ENCODE results near the gene MRPL37. TPM values are rescaled to one million over a fixed set of nuclear protein-coding genes. Genes with fewer than 3 reads are reported as not detected.

The MRPL37 gene
- total and polyA plus RNA-seq, 2 donors, result 29.5 to 62.0 TPM

GRCh38 chr1:54239631-54240031 lies 39.7 kb downstream of the MRPL37 start:
- no peaks in the 10 kb centered on the region for H3K27me3 ChIP-seq (ENCODE audit: control insufficient read depth in 2 of 2, insufficient read depth in 1 of 2, low read length in 1 of 2)
- no peak for DNase-seq (ENCODE audit: low read depth in 6 of 9, low spot score in 9 of 9)
- H3K9me3 ChIP-seq (ENCODE audit: control insufficient read depth in 2 of 2, insufficient read depth in 1 of 2, low read length in 1 of 2), result no peaks in the 10 kb centered on the region
- H3K27ac ChIP-seq (ENCODE audit: low read depth in 1 of 2, low read length in 1 of 2), result no peak overlapping the region
- no peaks in the 10 kb centered on the region for H3K4me1 ChIP-seq (ENCODE audit: control insufficient read depth in 2 of 2, insufficient read depth in 2 of 2, low read length in 2 of 2)
- no peak overlapping the region for H3K4me3 ChIP-seq (ENCODE audit: low read length in 2 of 2)
- H3K36me3 ChIP-seq (ENCODE audit: control insufficient read depth in 2 of 2, insufficient read depth in 2 of 2, low read length in 1 of 2), result peaks cover 74 to 89% of the 10 kb centered on the region in 2 donors
- 95% methylated on average over 10 of the region's 10 CpGs for whole genome bisulfite sequencing

GRCh38 chr1:54240741-54241335 lies 40.9 kb downstream of the MRPL37 start:
- Histone ChIP-seq H3K4me3 (ENCODE audit: low read length in 2 of 2) (no peak overlapping the region), H3K36me3 (ENCODE audit: control insufficient read depth in 2 of 2, insufficient read depth in 2 of 2, low read length in 1 of 2) (peaks cover 87 to 91% of the 10 kb centered on the region in 2 donors)

GRCh38 chr1:54241364-54241763 lies 41.4 kb downstream of the MRPL37 start:
- Histone ChIP-seq H3K36me3 (ENCODE audit: control insufficient read depth in 2 of 2, insufficient read depth in 2 of 2, low read length in 1 of 2) (peaks cover 89 to 91% of the 10 kb centered on the region in 2 donors), H3K27ac (ENCODE audit: low read depth in 1 of 2, low read length in 1 of 2) (no peak overlapping the region), H3K4me3 (ENCODE audit: low read length in 2 of 2) (no peak overlapping the region), H3K27me3 (ENCODE audit: control insufficient read depth in 2 of 2, insufficient read depth in 1 of 2, low read length in 1 of 2) (no peaks in the 10 kb centered on the region), H3K9me3 (ENCODE audit: control insufficient read depth in 2 of 2, insufficient read depth in 1 of 2, low read length in 1 of 2) (no peaks in the 10 kb centered on the region), H3K4me1 (ENCODE audit: control insufficient read depth in 2 of 2, insufficient read depth in 2 of 2, low read length in 2 of 2) (no peaks in the 10 kb centered on the region)
- DNase-seq (ENCODE audit: low read depth in 6 of 9, low spot score in 9 of 9), result no peak
- WGBS, result 96% methylated on average over 6 of the region's 6 CpGs

More at GRCh38 chr1:54240741-54241335, 40.9 kb downstream of the MRPL37 start:
- WGBS, result 98% methylated on average over 12 of the region's 12 CpGs
- Histone ChIP-seq H3K27me3 (ENCODE audit: control insufficient read depth in 2 of 2, insufficient read depth in 1 of 2, low read length in 1 of 2) (no peaks in the 10 kb centered on the region), H3K9me3 (ENCODE audit: control insufficient read depth in 2 of 2, insufficient read depth in 1 of 2, low read length in 1 of 2) (no peaks in the 10 kb centered on the region), H3K4me1 (ENCODE audit: control insufficient read depth in 2 of 2, insufficient read depth in 2 of 2, low read length in 2 of 2) (no peaks in the 10 kb centered on the region), H3K27ac (ENCODE audit: low read depth in 1 of 2, low read length in 1 of 2) (no peak overlapping the region)
- DNase-seq (ENCODE audit: low read depth in 6 of 9, low spot score in 9 of 9), result no peak

- no peak overlapping the region for H3K4me3 ChIP-seq (ENCODE audit: low read length in 2 of 2)
- no peak overlapping the region for H3K27ac ChIP-seq (ENCODE audit: low read depth in 1 of 2, low read length in 1 of 2)
- no peaks in the 10 kb centered on the region for H3K27me3 ChIP-seq (ENCODE audit: control insufficient read depth in 2 of 2, insufficient read depth in 1 of 2, low read length in 1 of 2)
- H3K4me1 ChIP-seq (ENCODE audit: control insufficient read depth in 2 of 2, insufficient read depth in 2 of 2, low read length in 2 of 2), result no peaks in the 10 kb centered on the region
- H3K9me3 ChIP-seq (ENCODE audit: control insufficient read depth in 2 of 2, insufficient read depth in 1 of 2, low read length in 1 of 2), result no peaks in the 10 kb centered on the region
- no peak for DNase-seq (ENCODE audit: low read depth in 6 of 9, low spot score in 9 of 9)
- WGBS, result 98% methylated on average over 13 of the region's 13 CpGs
- peaks cover 89% of the 10 kb centered on the region in 2 donors for H3K36me3 ChIP-seq (ENCODE audit: control insufficient read depth in 2 of 2, insufficient read depth in 2 of 2, low read length in 1 of 2)
These were observed 43.1 kb downstream of the MRPL37 start for GRCh38 chr1:54243022-54243421.

DNA sequence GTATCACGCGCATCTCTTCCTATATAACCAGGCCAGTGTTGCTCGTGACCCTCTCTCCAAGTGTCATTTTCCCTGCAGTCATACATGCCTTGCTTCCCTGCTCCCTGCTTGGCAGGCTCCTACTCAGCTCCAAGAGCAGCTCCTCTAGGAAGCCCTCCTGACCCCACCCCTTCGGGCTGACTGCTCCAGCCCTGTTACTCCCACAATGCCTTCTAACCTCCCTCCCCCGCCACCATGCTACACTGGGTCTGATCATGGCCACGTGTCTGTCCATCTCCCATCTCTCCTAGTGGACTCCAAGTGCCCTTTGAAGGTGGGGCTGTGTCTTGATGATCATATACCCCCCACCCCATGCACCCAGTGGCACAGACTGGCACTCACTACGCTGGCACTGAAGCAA lies 44.7 kb downstream of the MRPL37 start:
- H3K36me3 ChIP-seq (ENCODE audit: control insufficient read depth in 2 of 2, insufficient read depth in 2 of 2, low read length in 1 of 2), result peaks cover 83 to 85% of the 10 kb centered on the region in 2 donors
- WGBS, result 97% methylated on average over 7 of the region's 7 CpGs
- no peak overlapping the region for H3K27ac ChIP-seq (ENCODE audit: low read depth in 1 of 2, low read length in 1 of 2)
- H3K4me1 ChIP-seq (ENCODE audit: control insufficient read depth in 2 of 2, insufficient read depth in 2 of 2, low read length in 2 of 2), result no peaks in the 10 kb centered on the region
- no peak for DNase-seq (ENCODE audit: low read depth in 6 of 9, low spot score in 9 of 9)
- no peaks in the 10 kb centered on the region for H3K27me3 ChIP-seq (ENCODE audit: control insufficient read depth in 2 of 2, insufficient read depth in 1 of 2, low read length in 1 of 2)
- no peak overlapping the region for H3K4me3 ChIP-seq (ENCODE audit: low read length in 2 of 2)
- H3K9me3 ChIP-seq (ENCODE audit: control insufficient read depth in 2 of 2, insufficient read depth in 1 of 2, low read length in 1 of 2), result no peaks in the 10 kb centered on the region

- Histone ChIP-seq H3K9me3 (ENCODE audit: control insufficient read depth in 2 of 2, insufficient read depth in 1 of 2, low read length in 1 of 2) (no peaks in the 10 kb centered on the region), H3K27ac (ENCODE audit: low read depth in 1 of 2, low read length in 1 of 2) (no peak overlapping the region), H3K27me3 (ENCODE audit: control insufficient read depth in 2 of 2, insufficient read depth in 1 of 2, low read length in 1 of 2) (no peaks in the 10 kb centered on the region), H3K4me3 (ENCODE audit: low read length in 2 of 2) (no peak overlapping the region), H3K36me3 (ENCODE audit: control insufficient read depth in 2 of 2, insufficient read depth in 2 of 2, low read length in 1 of 2) (peaks cover 88% of the 10 kb centered on the region in 2 donors), H3K4me1 (ENCODE audit: control insufficient read depth in 2 of 2, insufficient read depth in 2 of 2, low read length in 2 of 2) (no peaks in the 10 kb centered on the region)
- WGBS, result over 99% methylated on average over 4 of the region's 4 CpGs
- no peak for DNase-seq (ENCODE audit: low read depth in 6 of 9, low spot score in 9 of 9)
These were observed 45.5 kb downstream of the MRPL37 start for GRCh38 chr1:54245501-54245900.

DNA sequence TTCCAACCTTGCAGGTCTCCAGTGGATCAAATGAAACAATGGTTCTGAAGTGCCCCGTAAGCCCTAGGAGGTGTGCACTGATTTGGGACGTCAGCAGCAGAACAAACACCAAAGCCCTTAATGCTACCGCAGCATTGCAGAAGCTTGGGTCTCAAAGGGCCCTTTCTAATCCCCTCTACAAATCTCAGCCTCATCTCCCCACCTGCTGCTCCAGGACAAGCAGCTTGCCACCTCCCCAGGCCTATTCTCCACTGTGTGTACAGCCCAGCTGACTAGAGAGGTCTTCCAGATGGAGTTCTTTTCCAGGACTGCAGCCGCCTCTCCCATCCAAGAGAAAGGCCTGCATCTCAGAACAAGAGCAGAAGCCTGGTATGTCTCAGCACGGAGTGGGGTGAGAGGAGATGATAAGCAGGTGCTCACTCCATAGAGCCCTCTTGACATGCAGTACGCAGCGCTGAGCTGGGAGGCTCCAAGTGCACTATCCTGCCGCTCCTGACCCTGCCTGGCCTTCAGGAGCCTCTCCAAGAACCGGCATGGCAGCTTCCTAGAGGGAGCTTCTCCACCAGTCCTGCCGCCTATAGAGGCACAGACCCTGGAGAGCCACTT lies 46.3 kb downstream of the MRPL37 start:
- WGBS, result 96% methylated on average over 10 of the region's 10 CpGs
- H3K4me1 ChIP-seq (ENCODE audit: control insufficient read depth in 2 of 2, insufficient read depth in 2 of 2, low read length in 2 of 2), result no peaks in the 10 kb centered on the region
- no peak overlapping the region for H3K27ac ChIP-seq (ENCODE audit: low read depth in 1 of 2, low read length in 1 of 2)
- H3K4me3 ChIP-seq (ENCODE audit: low read length in 2 of 2), result no peak overlapping the region
- H3K9me3 ChIP-seq (ENCODE audit: control insufficient read depth in 2 of 2, insufficient read depth in 1 of 2, low read length in 1 of 2), result no peaks in the 10 kb centered on the region
- H3K36me3 ChIP-seq (ENCODE audit: control insufficient read depth in 2 of 2, insufficient read depth in 2 of 2, low read length in 1 of 2), result peaks cover 88% of the 10 kb centered on the region in 2 donors
- DNase-seq (ENCODE audit: low read depth in 6 of 9, low spot score in 9 of 9), result no peak
- H3K27me3 ChIP-seq (ENCODE audit: control insufficient read depth in 2 of 2, insufficient read depth in 1 of 2, low read length in 1 of 2), result no peaks in the 10 kb centered on the region

DNA sequence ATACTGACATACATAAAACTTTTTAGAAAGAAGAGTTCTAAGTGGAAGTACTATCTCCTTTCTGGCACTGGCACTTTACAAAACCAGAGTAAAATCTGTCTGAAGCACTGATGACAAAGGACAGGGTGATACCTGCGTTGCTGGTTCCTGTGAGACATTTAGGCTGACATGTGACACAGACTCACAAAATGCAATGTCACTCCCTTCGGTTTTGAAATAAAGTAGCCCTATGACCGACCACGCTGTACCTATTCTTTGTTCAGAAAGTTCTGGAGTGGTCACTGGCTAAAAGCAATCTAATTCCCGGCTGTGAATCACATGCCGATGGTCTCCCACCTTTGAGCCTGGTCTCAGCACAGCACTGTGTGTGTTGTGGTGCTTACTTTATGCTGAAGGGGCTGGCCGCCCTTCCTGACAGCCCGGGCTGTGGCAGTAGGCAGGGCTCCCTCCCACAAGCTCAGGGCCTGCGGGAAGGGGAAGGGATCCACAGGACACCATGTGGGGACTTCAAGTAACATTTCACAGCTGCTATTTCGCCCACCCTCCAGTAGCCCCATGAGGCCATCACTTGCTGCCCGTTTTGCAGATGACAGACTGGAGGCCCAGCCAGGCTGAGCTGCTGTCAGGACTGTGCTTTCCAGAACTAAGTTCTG lies 48.0 kb downstream of the MRPL37 start:
- Histone ChIP-seq H3K36me3 (ENCODE audit: control insufficient read depth in 2 of 2, insufficient read depth in 2 of 2, low read length in 1 of 2) (peaks cover 88 to 90% of the 10 kb centered on the region in 2 donors), H3K4me1 (ENCODE audit: control insufficient read depth in 2 of 2, insufficient read depth in 2 of 2, low read length in 2 of 2) (no peaks in the 10 kb centered on the region)
- WGBS, result 97% methylated on average over 11 of the region's 11 CpGs

GRCh38 chr1:54248966-54249365 lies 49.0 kb downstream of the MRPL37 start:
- Histone ChIP-seq H3K9me3 (ENCODE audit: control insufficient read depth in 2 of 2, insufficient read depth in 1 of 2, low read length in 1 of 2) (no peaks in the 10 kb centered on the region), H3K36me3 (ENCODE audit: control insufficient read depth in 2 of 2, insufficient read depth in 2 of 2, low read length in 1 of 2) (peaks cover 80 to 92% of the 10 kb centered on the region in 2 donors), H3K27ac (ENCODE audit: low read depth in 1 of 2, low read length in 1 of 2) (no peak overlapping the region), H3K4me3 (ENCODE audit: low read length in 2 of 2) (no peak overlapping the region), H3K27me3 (ENCODE audit: control insufficient read depth in 2 of 2, insufficient read depth in 1 of 2, low read length in 1 of 2) (no peaks in the 10 kb centered on the region), H3K4me1 (ENCODE audit: control insufficient read depth in 2 of 2, insufficient read depth in 2 of 2, low read length in 2 of 2) (no peaks in the 10 kb centered on the region)
- DNase-seq (ENCODE audit: low read depth in 6 of 9, low spot score in 9 of 9), result no peak
- 95% methylated on average over 4 of the region's 4 CpGs for WGBS

More for the DNA sequence above, 48.0 kb downstream of the MRPL37 start:
- Histone ChIP-seq H3K4me3 (ENCODE audit: low read length in 2 of 2) (no peak overlapping the region), H3K27me3 (ENCODE audit: control insufficient read depth in 2 of 2, insufficient read depth in 1 of 2, low read length in 1 of 2) (no peaks in the 10 kb centered on the region), H3K27ac (ENCODE audit: low read depth in 1 of 2, low read length in 1 of 2) (no peak overlapping the region), H3K9me3 (ENCODE audit: control insufficient read depth in 2 of 2, insufficient read depth in 1 of 2, low read length in 1 of 2) (no peaks in the 10 kb centered on the region)
- no peak for DNase-seq (ENCODE audit: low read depth in 6 of 9, low spot score in 9 of 9)
